Measurements from ENCODE around the gene KCNN3. TPM values are rescaled to one million over a fixed set of nuclear protein-coding genes. Genes with fewer than 3 reads are reported as not detected.

The KCNN3 gene
- total RNA-seq, 2 experiments from 2014 or later = not detected

DNA sequence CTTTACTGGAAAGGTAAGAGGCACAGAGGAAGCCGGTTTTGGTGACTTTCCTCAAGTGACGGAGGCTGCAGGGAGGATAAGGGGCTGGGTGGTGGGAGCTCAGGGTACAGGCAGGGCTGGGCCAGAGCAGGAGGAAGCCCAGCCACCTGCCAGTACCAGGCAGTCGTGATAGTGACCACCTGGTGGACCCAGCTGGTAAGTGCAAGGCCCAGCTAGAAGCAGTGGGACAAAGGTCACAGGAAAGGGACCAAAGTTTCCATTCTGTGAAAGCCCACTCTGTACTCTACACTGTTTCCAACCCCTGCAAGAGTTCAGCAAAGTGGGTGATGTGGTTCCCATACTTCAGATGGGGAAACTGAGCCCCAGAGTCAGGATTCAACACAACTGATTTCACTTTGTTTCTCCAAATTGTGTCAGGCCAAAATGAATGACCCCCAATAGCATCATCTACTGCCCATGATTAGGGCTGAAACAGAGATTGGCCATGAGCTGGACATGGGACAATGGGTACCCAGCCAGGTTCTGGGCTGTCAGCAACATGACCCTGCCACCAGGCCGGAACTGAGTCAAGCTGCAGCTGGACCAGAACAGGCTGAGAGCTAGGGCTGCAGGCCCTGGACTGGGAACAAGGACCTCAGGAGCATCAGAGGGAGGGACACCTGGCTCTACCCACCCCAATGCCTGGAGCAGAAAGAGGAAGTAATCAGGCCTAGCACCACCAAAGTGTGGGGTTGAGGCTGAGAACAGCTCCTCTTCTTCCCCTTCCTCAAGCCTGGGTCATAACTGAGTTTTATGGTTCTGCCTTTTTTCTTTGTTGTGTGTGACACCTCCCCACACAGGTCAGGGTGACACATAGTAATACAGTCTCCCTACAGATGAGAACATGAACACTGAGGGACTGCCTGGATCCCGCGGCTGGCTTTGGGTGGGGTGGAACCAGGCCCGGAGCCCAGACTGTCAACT lies 50.2 kb downstream of the KCNN3 start:
- no peaks in the 10 kb centered on the region for H3K36me3 Mint-ChIP-seq (ENCODE audit: low read depth)
- H3K4me1 Mint-ChIP-seq (ENCODE audit: low read depth) = peaks cover 16% of the 10 kb centered on the region
- peak; percentile 38 for DNase-seq
- H3K27ac Mint-ChIP-seq = peak overlapping the region; percentile 75
- ChIA-PET POLR2A (interaction anchor here (0.6 to 1.2 kb wide), 2 partner anchors 10 to 34 kb away, joined by 3 to 4 read pairs; no protein-coding TSS in a partner anchor), CTCF (interaction anchor here (0.7 to 2.3 kb wide), 16 partner anchors 9 to 329 kb away, joined by 3 to 9 read pairs (median 4); partner anchors contain the start of gene PMVK)
- H3K27me3 Mint-ChIP-seq (ENCODE audit: low read depth) = peaks cover 2% of the 10 kb centered on the region
- no peak overlapping the region for H3K4me3 Mint-ChIP-seq
- ATAC-seq = peak; percentile 75
- no peaks in the 10 kb centered on the region for H3K9me3 Mint-ChIP-seq (ENCODE audit: insufficient read depth)

DNA sequence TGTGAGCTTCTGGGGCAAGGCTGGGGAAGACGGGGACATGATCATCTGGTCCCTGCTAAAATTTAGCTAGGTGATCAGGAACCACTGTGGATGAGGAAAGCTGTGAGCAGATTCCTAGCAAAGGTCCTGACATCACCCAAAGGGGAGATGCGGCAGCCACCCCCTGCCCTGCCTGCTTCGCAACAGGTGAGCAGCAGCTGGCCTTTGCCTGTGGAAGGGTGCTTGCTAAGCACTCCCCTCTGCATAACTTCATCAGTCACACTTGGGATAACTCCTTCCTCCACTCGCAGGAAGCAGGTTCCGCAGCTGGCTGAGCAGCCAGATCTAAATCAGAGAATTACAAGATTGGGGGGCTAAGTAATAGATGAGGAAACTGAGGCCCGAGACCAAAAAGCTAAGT lies 51.2 kb downstream of the KCNN3 start:
- Mint-ChIP-seq H3K4me3 (no peak overlapping the region), H3K9me3 (ENCODE audit: insufficient read depth) (no peaks in the 10 kb centered on the region), H3K36me3 (ENCODE audit: low read depth) (no peaks in the 10 kb centered on the region), H3K4me1 (ENCODE audit: low read depth) (peaks cover 16% of the 10 kb centered on the region), H3K27me3 (ENCODE audit: low read depth) (peaks cover 2% of the 10 kb centered on the region), H3K27ac (no peak overlapping the region)
- CTCF ChIA-PET = interaction anchor here (0.9 to 2.3 kb wide), 8 partner anchors 10 to 150 kb away, joined by 3 to 9 read pairs (median 4); partner anchors contain the start of gene PMVK
- no peak for DNase-seq
- no peak for ATAC-seq
- POLR2A ChIA-PET = no interaction called here

DNA sequence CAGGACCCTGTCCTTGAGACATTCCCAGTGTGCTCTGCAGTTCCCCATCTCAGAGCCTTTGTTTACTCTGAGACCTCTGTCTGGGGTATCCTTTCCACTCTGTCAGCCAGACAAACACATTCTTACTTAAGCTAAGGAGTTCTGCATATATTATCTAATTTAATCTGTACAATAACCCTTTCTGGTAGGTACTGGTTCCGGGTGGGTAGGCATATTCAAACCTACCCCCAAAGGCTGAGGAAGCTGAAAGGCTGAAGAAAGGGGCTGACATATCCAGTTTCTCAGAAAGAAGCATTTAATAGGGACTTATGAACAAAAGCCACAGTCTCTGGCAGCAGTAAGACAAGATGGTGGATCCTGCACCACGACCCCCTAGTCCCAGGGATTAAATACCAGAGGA lies 53.1 kb downstream of the KCNN3 start:
- DNase-seq (no peak), ATAC-seq (no peak)
- no peaks in the 10 kb centered on the region for H3K9me3 Mint-ChIP-seq (ENCODE audit: insufficient read depth)
- ChIA-PET CTCF (no interaction called here), POLR2A (no interaction called here)
- H3K27me3 Mint-ChIP-seq (ENCODE audit: low read depth) = peaks cover 2% of the 10 kb centered on the region
- H3K4me1 Mint-ChIP-seq (ENCODE audit: low read depth) = peaks cover 16% of the 10 kb centered on the region
- H3K36me3 Mint-ChIP-seq (ENCODE audit: low read depth) = no peaks in the 10 kb centered on the region
- no peak overlapping the region for H3K27ac Mint-ChIP-seq
- no peak overlapping the region for H3K4me3 Mint-ChIP-seq

DNA sequence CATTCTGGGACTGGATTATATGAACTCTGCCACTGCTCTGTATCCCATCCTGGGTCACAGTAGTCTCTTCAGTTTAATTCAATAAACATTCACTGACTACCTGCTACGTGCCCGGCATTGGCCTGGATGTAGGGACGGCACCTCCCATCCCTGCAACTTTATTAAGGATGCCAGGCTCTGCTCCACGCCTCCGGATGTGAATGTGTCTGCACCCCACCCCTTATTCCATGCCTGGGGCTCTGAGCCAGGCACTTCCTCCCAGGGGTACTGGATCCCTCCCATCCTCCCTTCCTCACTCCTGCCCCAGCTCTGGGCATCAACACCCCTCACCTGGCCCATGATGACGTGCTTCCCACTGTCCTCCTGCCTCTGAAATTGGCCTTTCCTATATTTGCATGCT lies 53.7 kb downstream of the KCNN3 start:
- Mint-ChIP-seq H3K27me3 (ENCODE audit: low read depth) (peaks cover 2% of the 10 kb centered on the region), H3K27ac (no peak overlapping the region), H3K9me3 (ENCODE audit: insufficient read depth) (no peaks in the 10 kb centered on the region), H3K36me3 (ENCODE audit: low read depth) (no peaks in the 10 kb centered on the region), H3K4me3 (no peak overlapping the region), H3K4me1 (ENCODE audit: low read depth) (peaks cover 16% of the 10 kb centered on the region)
- POLR2A ChIA-PET = no interaction called here
- ATAC-seq = no peak
- CTCF ChIA-PET = no interaction called here
- DNase-seq = no peak

GRCh38 chr1:154813846-154814505 lies 56.1 kb downstream of the KCNN3 start:
- Mint-ChIP-seq H3K27me3 (ENCODE audit: low read depth) (peaks cover 2% of the 10 kb centered on the region), H3K27ac (no peak overlapping the region), H3K4me3 (no peak overlapping the region), H3K36me3 (ENCODE audit: low read depth) (no peaks in the 10 kb centered on the region), H3K4me1 (ENCODE audit: low read depth) (peaks cover 11% of the 10 kb centered on the region), H3K9me3 (ENCODE audit: insufficient read depth) (no peaks in the 10 kb centered on the region)
- DNase-seq (no peak), ATAC-seq (no peak)
- POLR2A ChIA-PET = no interaction called here
- CTCF ChIA-PET = interaction anchor here (1.0 kb wide), 1 partner anchor 23 kb away, joined by 4 read pairs; no protein-coding TSS in a partner anchor

- H3K4me3 Mint-ChIP-seq = no peak overlapping the region
- H3K36me3 Mint-ChIP-seq (ENCODE audit: low read depth) = no peaks in the 10 kb centered on the region
- DNase-seq (no peak), ATAC-seq (no peak)
- no peaks in the 10 kb centered on the region for H3K9me3 Mint-ChIP-seq (ENCODE audit: insufficient read depth)
- peaks cover 11% of the 10 kb centered on the region for H3K4me1 Mint-ChIP-seq (ENCODE audit: low read depth)
- ChIA-PET POLR2A (no interaction called here), CTCF (interaction anchor here (1.0 kb wide), 1 partner anchor 22 kb away, joined by 4 read pairs; no protein-coding TSS in a partner anchor)
- no peak overlapping the region for H3K27ac Mint-ChIP-seq
- peaks cover 4% of the 10 kb centered on the region for H3K27me3 Mint-ChIP-seq (ENCODE audit: low read depth)
These were observed 56.7 kb downstream of the KCNN3 start for GRCh38 chr1:154813300-154813816.

DNA sequence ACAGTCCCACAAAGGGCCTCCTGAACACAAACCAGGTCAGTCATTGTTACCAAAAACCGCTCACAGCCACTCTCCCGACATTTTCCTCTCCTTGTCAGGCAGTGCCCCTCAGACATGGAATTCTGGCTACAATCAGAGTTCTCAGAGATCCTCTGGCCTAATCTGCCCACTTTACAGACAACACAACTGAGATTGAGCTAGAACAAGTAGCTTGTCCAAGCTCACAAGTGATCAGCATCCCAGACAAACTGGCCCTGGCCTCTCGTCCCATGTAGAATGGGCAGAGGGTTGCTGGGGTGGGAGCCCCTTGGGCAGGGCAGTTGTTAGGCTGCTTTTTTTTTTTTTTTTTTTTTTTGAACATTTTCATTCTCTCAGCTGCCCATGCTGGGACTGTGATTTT lies 57.2 kb downstream of the KCNN3 start:
- no peak for ATAC-seq
- POLR2A ChIA-PET = no interaction called here
- CTCF ChIA-PET = interaction anchor here (1.0 kb wide), 1 partner anchor 22 kb away, joined by 4 read pairs; no protein-coding TSS in a partner anchor

DNA sequence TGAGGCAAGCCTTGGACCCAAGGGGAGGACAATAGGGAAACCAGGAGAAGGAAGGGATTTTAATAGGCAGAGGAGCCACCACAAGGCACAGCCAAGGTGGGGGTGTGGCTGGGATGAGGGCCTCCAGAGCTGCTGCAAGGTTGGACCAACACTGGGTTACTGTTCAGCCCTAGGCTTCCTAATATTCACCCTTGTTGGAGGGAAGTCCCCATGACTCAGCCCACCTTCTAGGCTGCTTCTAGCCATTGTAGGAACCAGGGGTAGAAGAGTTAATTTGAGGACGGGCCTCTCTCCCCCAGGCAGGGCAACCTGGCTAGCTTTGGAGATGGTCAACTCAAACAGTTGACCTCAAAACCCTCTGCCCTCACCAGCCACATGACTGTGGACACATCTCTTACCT lies 59.5 kb downstream of the KCNN3 start:
- H3K4me3 Mint-ChIP-seq = no peak overlapping the region
- POLR2A ChIA-PET = no interaction called here

More for the DNA sequence above, 57.2 kb downstream of the KCNN3 start:
- H3K9me3 Mint-ChIP-seq (ENCODE audit: insufficient read depth) = no peaks in the 10 kb centered on the region
- H3K4me1 Mint-ChIP-seq (ENCODE audit: low read depth) = peaks cover 11% of the 10 kb centered on the region
- DNase-seq = no peak
- no peak overlapping the region for H3K4me3 Mint-ChIP-seq
- H3K27me3 Mint-ChIP-seq (ENCODE audit: low read depth) = peaks cover 6% of the 10 kb centered on the region
- no peak overlapping the region for H3K27ac Mint-ChIP-seq
- H3K36me3 Mint-ChIP-seq (ENCODE audit: low read depth) = no peaks in the 10 kb centered on the region

GRCh38 chr1:154809436-154810413 lies 60.4 kb downstream of the KCNN3 start:
- Mint-ChIP-seq H3K9me3 (ENCODE audit: insufficient read depth) (no peaks in the 10 kb centered on the region), H3K4me1 (ENCODE audit: low read depth) (peaks cover 13% of the 10 kb centered on the region), H3K27ac (peak overlapping the region; percentile 53), H3K4me3 (no peak overlapping the region), H3K27me3 (ENCODE audit: low read depth) (peaks cover 11% of the 10 kb centered on the region), H3K36me3 (ENCODE audit: low read depth) (no peaks in the 10 kb centered on the region)
- ATAC-seq (peak; percentile 49), DNase-seq (no peak)
- ChIA-PET POLR2A (interaction anchor here (1.0 kb wide), 1 partner anchor 28 kb away, joined by 3 read pairs; no protein-coding TSS in a partner anchor), CTCF (interaction anchor here (0.6 to 4.0 kb wide), 6 partner anchors 18 to 252 kb away, joined by 3 to 17 read pairs (median 4); no protein-coding TSS in a partner anchor)

More for the DNA sequence above, 59.5 kb downstream of the KCNN3 start:
- peaks cover 13% of the 10 kb centered on the region for H3K4me1 Mint-ChIP-seq (ENCODE audit: low read depth)
- H3K36me3 Mint-ChIP-seq (ENCODE audit: low read depth) = no peaks in the 10 kb centered on the region
- no peak overlapping the region for H3K27ac Mint-ChIP-seq
- H3K9me3 Mint-ChIP-seq (ENCODE audit: insufficient read depth) = no peaks in the 10 kb centered on the region
- DNase-seq (no peak), ATAC-seq (no peak)
- peaks cover 11% of the 10 kb centered on the region for H3K27me3 Mint-ChIP-seq (ENCODE audit: low read depth)
- CTCF ChIA-PET = interaction anchor here (1.3 to 4.0 kb wide), 2 partner anchors 9 to 19 kb away, joined by 3 to 17 read pairs; no protein-coding TSS in a partner anchor

DNA sequence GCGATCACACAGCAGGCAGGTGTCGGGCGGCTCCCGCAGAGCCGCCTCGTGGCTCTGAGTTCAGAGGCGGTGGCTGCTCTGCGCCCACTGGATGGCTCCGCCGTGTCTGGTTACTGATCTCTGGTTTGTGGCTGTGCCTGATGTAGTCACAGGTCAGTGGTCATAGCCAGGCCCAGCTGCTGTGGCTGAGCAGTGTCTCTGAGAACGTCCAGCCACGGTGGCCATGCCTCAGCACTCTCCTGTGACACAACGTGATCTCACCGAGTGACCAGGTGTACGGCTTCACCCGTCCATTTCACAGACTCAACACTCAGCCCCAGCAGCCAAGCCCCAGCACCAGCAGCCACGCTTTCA lies 61.2 kb downstream of the KCNN3 start:
- ChIA-PET CTCF (interaction anchor here (0.7 to 4.0 kb wide), 5 partner anchors 17 to 70 kb away, joined by 3 to 17 read pairs (median 4); no protein-coding TSS in a partner anchor), POLR2A (interaction anchor here (1.0 kb wide), 1 partner anchor 29 kb away, joined by 3 read pairs; no protein-coding TSS in a partner anchor)
- Mint-ChIP-seq H3K4me1 (ENCODE audit: low read depth) (peaks cover 13% of the 10 kb centered on the region), H3K9me3 (ENCODE audit: insufficient read depth) (no peaks in the 10 kb centered on the region), H3K4me3 (no peak overlapping the region), H3K27me3 (ENCODE audit: low read depth) (peaks cover 16% of the 10 kb centered on the region), H3K27ac (no peak overlapping the region), H3K36me3 (ENCODE audit: low read depth) (no peaks in the 10 kb centered on the region)
- ATAC-seq (no peak), DNase-seq (no peak)

All from activated CD8-positive, alpha-beta T cell treated with anti-CD3 and anti-CD28 coated beads, Interleukin-2, amount 10 ng/mL, durations not matched to agents 7 days and 5 days (primary cell).